ENCODE data around the gene MFAP2.

The MFAP2 gene, protein sequence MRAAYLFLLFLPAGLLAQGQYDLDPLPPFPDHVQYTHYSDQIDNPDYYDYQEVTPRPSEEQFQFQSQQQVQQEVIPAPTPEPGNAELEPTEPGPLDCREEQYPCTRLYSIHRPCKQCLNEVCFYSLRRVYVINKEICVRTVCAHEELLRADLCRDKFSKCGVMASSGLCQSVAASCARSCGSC
- total RNA-seq, result 0 to 0.78 (median 0.13) reads per million in 9 experiments

GRCh38 chr1:16980473-16981268 is at the start of gene MFAP2:
Gene MFAP2 (minus strand): TSS chr1:16980620. CDS start chr1:16978273, 2,347 bp downstream.
- Mint-ChIP-seq H3K4me3 (peak within 1 kb of the TSS; percentile 79 to 84), H3K27ac (peak within 1 kb of the TSS in 1 of 2 donors; percentile 60), H3K9me3 (no peaks in the 10 kb centered on the region), H3K4me1 (ENCODE audit: low read depth in 2 of 2) (peaks cover 10 to 11% of the 10 kb centered on the region in 2 donors), H3K36me3 (ENCODE audit: insufficient read depth) (peaks cover 13% of the 10 kb centered on the region), H3K27me3 (peaks cover 18 to 29% of the 10 kb centered on the region in 2 donors)
- DNase-seq (no peak), ATAC-seq (replicated peaks) (peak; percentile 61)

DNA sequence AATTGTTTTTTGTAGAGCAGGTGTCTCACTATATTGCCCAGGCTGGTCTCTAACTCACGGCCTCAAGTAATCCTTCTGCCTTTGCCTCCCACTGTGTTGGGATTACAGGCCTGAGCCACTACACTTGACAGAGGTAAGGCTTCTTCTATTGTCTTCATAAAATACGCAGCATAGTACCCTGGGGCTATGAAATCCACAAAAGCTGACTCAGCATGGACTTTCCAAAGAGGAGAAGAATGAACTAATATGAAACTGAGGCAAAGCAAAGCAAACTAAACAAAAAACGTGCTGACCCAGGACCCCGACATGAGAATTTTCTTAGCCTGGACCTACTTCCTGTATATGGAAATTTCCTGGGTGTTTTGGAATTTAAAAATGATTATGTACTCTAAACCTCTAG is 49.8 kb upstream of the MFAP2 start:
- Mint-ChIP-seq H3K9me3 (no peaks in the 10 kb centered on the region), H3K27ac (peak overlapping the region in 1 of 2 donors; percentile 25), H3K4me3 (no peak overlapping the region), H3K4me1 (ENCODE audit: low read depth in 2 of 2) (no peaks in the 10 kb centered on the region), H3K27me3 (no peaks in the 10 kb centered on the region), H3K36me3 (ENCODE audit: insufficient read depth) (peaks cover 77% of the 10 kb centered on the region)
- no peak for DNase-seq
- ATAC-seq (replicated peaks), result no peak

- no peaks in the 10 kb centered on the region for H3K27me3 Mint-ChIP-seq
- peaks cover 83% of the 10 kb centered on the region for H3K36me3 Mint-ChIP-seq (ENCODE audit: insufficient read depth)
- no peaks in the 10 kb centered on the region for H3K9me3 Mint-ChIP-seq
- H3K4me3 Mint-ChIP-seq, result no peak overlapping the region
- DNase-seq (no peak), ATAC-seq (replicated peaks) (no peak)
- no peak overlapping the region for H3K27ac Mint-ChIP-seq
- no peaks in the 10 kb centered on the region for H3K4me1 Mint-ChIP-seq (ENCODE audit: low read depth in 2 of 2)
Measured at GRCh38 chr1:17028662-17029188, 48.3 kb upstream of the MFAP2 start.

- ATAC-seq (replicated peaks) (no peak), DNase-seq (no peak)
- no peak overlapping the region for H3K27ac Mint-ChIP-seq
- H3K9me3 Mint-ChIP-seq, result no peaks in the 10 kb centered on the region
- no peaks in the 10 kb centered on the region for H3K4me1 Mint-ChIP-seq (ENCODE audit: low read depth in 2 of 2)
- no peaks in the 10 kb centered on the region for H3K27me3 Mint-ChIP-seq
- no peak overlapping the region for H3K4me3 Mint-ChIP-seq
- peaks cover 80% of the 10 kb centered on the region for H3K36me3 Mint-ChIP-seq (ENCODE audit: insufficient read depth)
Measured at GRCh38 chr1:17027900-17028299, 47.5 kb upstream of the MFAP2 start.

GRCh38 chr1:17027403-17027802 is 47.0 kb upstream of the MFAP2 start:
- ATAC-seq (replicated peaks) (no peak), DNase-seq (no peak)
- H3K27ac Mint-ChIP-seq, result no peak overlapping the region
- peaks cover 76% of the 10 kb centered on the region for H3K36me3 Mint-ChIP-seq (ENCODE audit: insufficient read depth)
- no peaks in the 10 kb centered on the region for H3K27me3 Mint-ChIP-seq
- no peak overlapping the region for H3K4me3 Mint-ChIP-seq
- H3K4me1 Mint-ChIP-seq (ENCODE audit: low read depth in 2 of 2), result no peaks in the 10 kb centered on the region
- H3K9me3 Mint-ChIP-seq, result no peaks in the 10 kb centered on the region

DNA sequence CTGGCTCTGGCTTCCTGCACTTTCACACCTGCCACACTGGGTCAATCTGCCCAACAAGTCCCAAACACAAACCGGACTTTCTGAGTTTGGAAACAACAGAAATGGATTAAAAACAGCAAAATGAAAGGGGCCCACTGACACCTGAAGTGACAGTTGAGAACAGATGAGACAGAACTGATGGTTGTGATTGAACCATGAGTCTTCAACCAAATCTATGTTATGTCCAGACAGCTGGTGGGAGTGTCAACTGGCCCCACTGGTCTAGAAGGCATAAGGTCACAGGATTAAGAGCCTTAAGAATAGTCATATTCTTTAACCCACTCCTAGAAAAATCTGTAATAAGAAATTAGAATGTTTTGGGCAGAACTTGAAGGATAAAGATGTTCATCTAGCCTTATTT is 44.3 kb upstream of the MFAP2 start:
- H3K27ac Mint-ChIP-seq, result peak overlapping the region; percentile 56 to 65
- H3K4me3 Mint-ChIP-seq, result no peak overlapping the region
- H3K4me1 Mint-ChIP-seq (ENCODE audit: low read depth in 2 of 2), result no peaks in the 10 kb centered on the region
- DNase-seq (no peak), ATAC-seq (replicated peaks) (no peak)
- H3K9me3 Mint-ChIP-seq, result no peaks in the 10 kb centered on the region
- H3K27me3 Mint-ChIP-seq, result no peaks in the 10 kb centered on the region
- peaks cover 78% of the 10 kb centered on the region for H3K36me3 Mint-ChIP-seq (ENCODE audit: insufficient read depth)

- H3K9me3 Mint-ChIP-seq, result no peaks in the 10 kb centered on the region
- H3K27me3 Mint-ChIP-seq, result no peaks in the 10 kb centered on the region
- ATAC-seq (replicated peaks), result no peak
- no peak overlapping the region for H3K4me3 Mint-ChIP-seq
- DNase-seq, result no peak
- H3K4me1 Mint-ChIP-seq (ENCODE audit: low read depth in 2 of 2), result no peaks in the 10 kb centered on the region
- H3K36me3 Mint-ChIP-seq (ENCODE audit: insufficient read depth), result peaks cover 75% of the 10 kb centered on the region
- peak overlapping the region; percentile 9 to 65 for H3K27ac Mint-ChIP-seq
Measured at GRCh38 chr1:17023573-17023972, 43.2 kb upstream of the MFAP2 start.

- Mint-ChIP-seq H3K36me3 (ENCODE audit: insufficient read depth) (peaks cover 74% of the 10 kb centered on the region), H3K27ac (peak overlapping the region in 1 of 2 donors; percentile 9), H3K9me3 (no peaks in the 10 kb centered on the region), H3K4me3 (no peak overlapping the region), H3K27me3 (no peaks in the 10 kb centered on the region), H3K4me1 (ENCODE audit: low read depth in 2 of 2) (no peaks in the 10 kb centered on the region)
- ATAC-seq (replicated peaks) (no peak), DNase-seq (no peak)
Measured at GRCh38 chr1:17023102-17023501, 42.7 kb upstream of the MFAP2 start.

DNA sequence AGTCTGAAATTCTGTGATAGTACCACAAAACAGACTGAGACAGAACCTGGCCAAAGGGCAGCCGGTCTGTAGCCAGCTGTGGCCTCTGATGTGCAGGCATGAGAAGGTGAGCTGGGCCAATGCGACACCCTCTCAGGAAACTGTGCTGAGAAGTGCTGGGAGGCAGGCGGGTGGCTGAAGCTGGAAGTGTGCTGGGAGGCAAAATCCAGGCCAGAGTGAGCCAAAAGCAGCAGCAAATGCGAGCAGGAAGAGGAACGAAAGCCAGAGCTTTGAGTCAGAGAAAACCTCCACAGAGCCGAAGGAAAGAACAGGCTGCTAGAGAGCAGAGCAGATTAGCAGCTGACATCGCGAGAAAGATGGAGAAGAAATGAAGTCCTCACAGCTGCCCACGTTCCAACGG is 41.5 kb upstream of the MFAP2 start:
- Mint-ChIP-seq H3K4me1 (ENCODE audit: low read depth in 2 of 2) (no peaks in the 10 kb centered on the region), H3K4me3 (no peak overlapping the region), H3K36me3 (ENCODE audit: insufficient read depth) (peaks cover 73% of the 10 kb centered on the region), H3K27ac (no peak overlapping the region), H3K27me3 (no peaks in the 10 kb centered on the region), H3K9me3 (no peaks in the 10 kb centered on the region)
- no peak for ATAC-seq (replicated peaks)
- DNase-seq, result no peak

DNA sequence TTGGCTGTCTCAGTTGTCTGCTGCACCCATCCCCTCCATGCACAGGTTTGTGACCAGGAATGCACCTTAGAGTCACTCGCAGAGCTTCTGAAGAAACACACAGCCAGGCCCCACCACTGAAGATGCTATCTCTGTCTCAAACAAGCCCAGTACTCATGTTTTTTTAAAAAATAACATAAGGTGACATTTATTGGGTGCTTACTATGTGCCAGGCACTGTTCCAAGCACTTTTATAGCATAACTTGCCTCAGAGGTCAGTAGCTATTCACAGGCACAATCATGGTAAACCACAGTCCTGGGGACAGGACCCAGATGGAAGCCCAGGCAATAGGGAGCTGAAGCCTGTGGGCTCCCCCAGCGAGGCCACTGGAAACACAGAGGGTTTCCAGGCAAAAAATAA is 40.1 kb upstream of the MFAP2 start:
- no peaks in the 10 kb centered on the region for H3K9me3 Mint-ChIP-seq
- H3K27me3 Mint-ChIP-seq, result no peaks in the 10 kb centered on the region
- ATAC-seq (replicated peaks), result no peak
- H3K4me1 Mint-ChIP-seq (ENCODE audit: low read depth in 2 of 2), result no peaks in the 10 kb centered on the region
- H3K36me3 Mint-ChIP-seq (ENCODE audit: insufficient read depth), result peaks cover 63% of the 10 kb centered on the region
- H3K4me3 Mint-ChIP-seq, result no peak overlapping the region
- no peak overlapping the region for H3K27ac Mint-ChIP-seq
- DNase-seq, result no peak

GRCh38 chr1:17018849-17019248 is 38.4 kb upstream of the MFAP2 start:
- H3K9me3 Mint-ChIP-seq, result no peaks in the 10 kb centered on the region
- H3K27me3 Mint-ChIP-seq, result no peaks in the 10 kb centered on the region
- peaks cover 47% of the 10 kb centered on the region for H3K36me3 Mint-ChIP-seq (ENCODE audit: insufficient read depth)
- no peak for ATAC-seq (replicated peaks)
- no peak overlapping the region for H3K4me3 Mint-ChIP-seq
- no peaks in the 10 kb centered on the region for H3K4me1 Mint-ChIP-seq (ENCODE audit: low read depth in 2 of 2)
- DNase-seq, result no peak
- H3K27ac Mint-ChIP-seq, result no peak overlapping the region

GRCh38 chr1:17017435-17017834 is 37.0 kb upstream of the MFAP2 start:
- Mint-ChIP-seq H3K36me3 (ENCODE audit: insufficient read depth) (peaks cover 42% of the 10 kb centered on the region), H3K4me3 (no peak overlapping the region), H3K4me1 (ENCODE audit: low read depth in 2 of 2) (peaks cover 0 to 1% of the 10 kb centered on the region in 2 donors), H3K9me3 (no peaks in the 10 kb centered on the region), H3K27me3 (no peaks in the 10 kb centered on the region), H3K27ac (no peak overlapping the region)
- no peak for ATAC-seq (replicated peaks)
- DNase-seq, result no peak

- H3K27me3 Mint-ChIP-seq, result no peaks in the 10 kb centered on the region
- no peak for ATAC-seq (replicated peaks)
- H3K4me3 Mint-ChIP-seq, result no peak overlapping the region
- peaks cover 35% of the 10 kb centered on the region for H3K36me3 Mint-ChIP-seq (ENCODE audit: insufficient read depth)
- DNase-seq, result no peak
- H3K27ac Mint-ChIP-seq, result no peak overlapping the region
- peaks cover 6 to 8% of the 10 kb centered on the region in 2 donors for H3K4me1 Mint-ChIP-seq (ENCODE audit: low read depth in 2 of 2)
- no peaks in the 10 kb centered on the region for H3K9me3 Mint-ChIP-seq
Measured at GRCh38 chr1:17016317-17016661, 35.9 kb upstream of the MFAP2 start.

Data from effector memory CD8-positive, alpha-beta T cell (primary cell).